ENCODE results near the gene RAB24.

The RAB24 gene

GRCh38 chr5:177314376-177315342, 11.1 kb upstream of the RAB24 start:
- Histone ChIP-seq H3K36me3 (ENCODE audit: insufficient read depth, low read depth, low read length) (no peaks in the 10 kb centered on the region), H3K9me3 (ENCODE audit: insufficient read depth, low read depth, low read length) (no peaks in the 10 kb centered on the region), H3K27me3 (ENCODE audit: insufficient read depth, low read length) (no peaks in the 10 kb centered on the region; the same call in 1 of the 2 replicates), H3K9ac (ENCODE audit: low read depth, low read length) (no peak overlapping the region), H3K4me3 (ENCODE audit: low read length) (no peak overlapping the region), H3K27ac (ENCODE audit: low read length) (no peak overlapping the region), H3K4me1 (ENCODE audit: insufficient read depth, low read length) (peaks cover 9% of the 10 kb centered on the region; the same call in 1 of the 2 replicates)

- Histone ChIP-seq H3K27ac (ENCODE audit: low read length) (no peak overlapping the region), H3K4me3 (ENCODE audit: low read length) (no peak overlapping the region), H3K27me3 (ENCODE audit: insufficient read depth, low read length) (no peaks in the 10 kb centered on the region; the same call in 1 of the 2 replicates), H3K9me3 (ENCODE audit: insufficient read depth, low read depth, low read length) (no peaks in the 10 kb centered on the region), H3K4me1 (ENCODE audit: insufficient read depth, low read length) (peaks cover 9% of the 10 kb centered on the region; the same call in 1 of the 2 replicates), H3K9ac (ENCODE audit: low read depth, low read length) (no peak overlapping the region), H3K36me3 (ENCODE audit: insufficient read depth, low read depth, low read length) (no peaks in the 10 kb centered on the region)
These were observed 10.2 kb upstream of the RAB24 start for GRCh38 chr5:177313561-177314259.

GRCh38 chr5:177312649-177313181, 9.2 kb upstream of the RAB24 start:
- Histone ChIP-seq H3K36me3 (ENCODE audit: insufficient read depth, low read depth, low read length) (no peaks in the 10 kb centered on the region), H3K4me3 (ENCODE audit: low read length) (peak overlapping the region; percentile 76), H3K27ac (ENCODE audit: low read length) (no peak overlapping the region), H3K9ac (ENCODE audit: low read depth, low read length) (peak overlapping the region; percentile 76; the same call in 1 of the 2 replicates), H3K4me1 (ENCODE audit: insufficient read depth, low read length) (peaks cover 9% of the 10 kb centered on the region; the same call in 1 of the 2 replicates), H3K9me3 (ENCODE audit: insufficient read depth, low read depth, low read length) (no peaks in the 10 kb centered on the region), H3K27me3 (ENCODE audit: insufficient read depth, low read length) (no peaks in the 10 kb centered on the region; the same call in 1 of the 2 replicates)

- H3K36me3 ChIP-seq (ENCODE audit: insufficient read depth, low read depth, low read length): peaks cover 3% of the 10 kb centered on the region
- no peaks in the 10 kb centered on the region; the same call in 1 of the 2 replicates for H3K27me3 ChIP-seq (ENCODE audit: insufficient read depth, low read length)
- H3K9ac ChIP-seq (ENCODE audit: low read depth, low read length): peak within 1 kb of the TSS; percentile 82
- H3K9me3 ChIP-seq (ENCODE audit: insufficient read depth, low read depth, low read length): no peaks in the 10 kb centered on the region
- peak within 1 kb of the TSS; percentile 30 for H3K27ac ChIP-seq (ENCODE audit: low read length)
- H3K4me1 ChIP-seq (ENCODE audit: insufficient read depth, low read length): peaks cover 9% of the 10 kb centered on the region; the same call in 1 of the 2 replicates
- H3K4me3 ChIP-seq (ENCODE audit: low read length): peak within 1 kb of the TSS; percentile 76
These were observed 8.5 kb upstream of the RAB24 start, which contains the start of gene MXD3 for GRCh38 chr5:177311723-177312648. TSS of gene MXD3 (minus strand) at chr5:177311898. CDS start at chr5:177311830, 68 bp downstream.

GRCh38 chr5:177311392-177311722, 7.8 kb upstream of the RAB24 start:
- Histone ChIP-seq H3K4me1 (ENCODE audit: insufficient read depth, low read length) (peaks cover 9% of the 10 kb centered on the region; the same call in 1 of the 2 replicates), H3K4me3 (ENCODE audit: low read length) (peak overlapping the region; percentile 76), H3K9me3 (ENCODE audit: insufficient read depth, low read depth, low read length) (no peaks in the 10 kb centered on the region), H3K27me3 (ENCODE audit: insufficient read depth, low read length) (no peaks in the 10 kb centered on the region; the same call in 1 of the 2 replicates), H3K27ac (ENCODE audit: low read length) (no peak overlapping the region), H3K9ac (ENCODE audit: low read depth, low read length) (peak overlapping the region; percentile 82), H3K36me3 (ENCODE audit: insufficient read depth, low read depth, low read length) (peaks cover 10% of the 10 kb centered on the region)

GRCh38 chr5:177310757-177311391, 7.4 kb upstream of the RAB24 start:
- H3K9me3 ChIP-seq (ENCODE audit: insufficient read depth, low read depth, low read length): no peaks in the 10 kb centered on the region
- H3K36me3 ChIP-seq (ENCODE audit: insufficient read depth, low read depth, low read length): peaks cover 14% of the 10 kb centered on the region
- peaks cover 9% of the 10 kb centered on the region; the same call in 1 of the 2 replicates for H3K4me1 ChIP-seq (ENCODE audit: insufficient read depth, low read length)
- H3K27ac ChIP-seq (ENCODE audit: low read length): no peak overlapping the region
- peak overlapping the region; percentile 76; the same call in 1 of the 2 replicates for H3K4me3 ChIP-seq (ENCODE audit: low read length)
- H3K9ac ChIP-seq (ENCODE audit: low read depth, low read length): no peak overlapping the region
- no peaks in the 10 kb centered on the region; the same call in 1 of the 2 replicates for H3K27me3 ChIP-seq (ENCODE audit: insufficient read depth, low read length)

GRCh38 chr5:177310332-177310731, 6.8 kb upstream of the RAB24 start:
- H3K9me3 ChIP-seq (ENCODE audit: insufficient read depth, low read depth, low read length): no peaks in the 10 kb centered on the region
- no peak overlapping the region for H3K9ac ChIP-seq (ENCODE audit: low read depth, low read length)
- H3K4me3 ChIP-seq (ENCODE audit: low read length): no peak overlapping the region
- no peaks in the 10 kb centered on the region; the same call in 1 of the 2 replicates for H3K27me3 ChIP-seq (ENCODE audit: insufficient read depth, low read length)
- H3K4me1 ChIP-seq (ENCODE audit: insufficient read depth, low read length): peaks cover 9% of the 10 kb centered on the region; the same call in 1 of the 2 replicates
- peaks cover 20% of the 10 kb centered on the region for H3K36me3 ChIP-seq (ENCODE audit: insufficient read depth, low read depth, low read length)
- no peak overlapping the region for H3K27ac ChIP-seq (ENCODE audit: low read length)

- Histone ChIP-seq H3K9me3 (ENCODE audit: insufficient read depth, low read depth, low read length) (no peaks in the 10 kb centered on the region), H3K36me3 (ENCODE audit: insufficient read depth, low read depth, low read length) (peaks cover 27% of the 10 kb centered on the region), H3K9ac (ENCODE audit: low read depth, low read length) (no peak overlapping the region), H3K27me3 (ENCODE audit: insufficient read depth, low read length) (no peaks in the 10 kb centered on the region; the same call in 1 of the 2 replicates), H3K4me1 (ENCODE audit: insufficient read depth, low read length) (peaks cover 13% of the 10 kb centered on the region), H3K4me3 (ENCODE audit: low read length) (no peak overlapping the region), H3K27ac (ENCODE audit: low read length) (no peak overlapping the region)
These were observed 6.1 kb upstream of the RAB24 start for GRCh38 chr5:177309351-177310191.

- Histone ChIP-seq H3K27me3 (ENCODE audit: insufficient read depth, low read length) (no peaks in the 10 kb centered on the region; the same call in 1 of the 2 replicates), H3K9ac (ENCODE audit: low read depth, low read length) (no peak overlapping the region), H3K36me3 (ENCODE audit: insufficient read depth, low read depth, low read length) (peaks cover 27% of the 10 kb centered on the region), H3K27ac (ENCODE audit: low read length) (no peak overlapping the region), H3K4me3 (ENCODE audit: low read length) (no peak overlapping the region), H3K9me3 (ENCODE audit: insufficient read depth, low read depth, low read length) (no peaks in the 10 kb centered on the region), H3K4me1 (ENCODE audit: insufficient read depth, low read length) (peaks cover 14% of the 10 kb centered on the region)
These were observed 5.2 kb upstream of the RAB24 start for GRCh38 chr5:177308740-177309139.

All from iPS-20b (cell line).